B cell (primary cell): ENCODE measurements around the gene PNPLA5. TPM values are rescaled to one million over a fixed set of nuclear protein-coding genes. Genes with fewer than 3 reads are reported as not detected.

Source experiments
- ATAC-seq: fragments of 200-7000 bp; cut with Tn5 transposase; one replicate; pipeline ENCODE4 v1.10.0; 2021; ENCODE audit warnings: low read depth, mild to moderate bottlenecking, moderate number of reproducible peaks, moderate library complexity
- CTCF ChIA-PET: fragments of 350-600 bp; sonication (Branson Sonifier 250); formaldehyde crosslinking; loops from one replicate; lab custom pipeline; 2021; ENCODE audit warnings: antibody characterized with exemption, inconsistent platforms; lab: Charles Lee
- POLR2A ChIA-PET: fragments of 350-600 bp; sonication (Branson Sonifier 250); formaldehyde crosslinking; loops from one replicate; lab custom pipeline; 2021; ENCODE audit warnings: antibody characterized with exemption; lab: Charles Lee
- DNase-seq: peaks from one replicate; pipeline ENCODE4 v3.0.0; 2013
- H2AFZ ChIP-seq: 2 replicates; pipeline ENCODE4 v1.6.1; 2012; ENCODE audit warnings: mild to moderate bottlenecking, low read depth, low read length; ENCODE audit not compliant: insufficient read depth, poor library complexity, severe bottlenecking
- H3K27ac ChIP-seq, 2 donors: 1 replicate in 1 of 2; 2 replicates in 1 of 2; pipeline ENCODE4 v1.5.1; 2012 to 2013; ENCODE audit warnings: low read length in 2 of 2, mild to moderate bottlenecking in 2 of 2, moderate library complexity in 1 of 2
- H3K27me3 ChIP-seq, 4 experiments: fragments of 200-600 bp in 1 of 4; sonication (generic) in 1 of 4; replicated peaks in 1 of 4; 1 replicate in 2 of 4; 2 replicates in 2 of 4; pipeline versions ENCODE4 v1.6.1 to v1.7.0; 2013 to 2016; ENCODE audit warnings: low read length in 3 of 4, mild to moderate bottlenecking in 2 of 4, mixed read lengths in 1 of 4, moderate library complexity in 1 of 4; ENCODE audit not compliant: insufficient read depth in 4 of 4, control insufficient read depth in 3 of 4; ENCODE audit errors: control extremely low read depth in 1 of 4
- H3K36me3 ChIP-seq, 2 experiments: replicated peaks in 1 of 2; 1 replicate in 1 of 2; 2 replicates in 1 of 2; pipeline versions ENCODE4 v1.6.1 to v1.7.1; 2013; ENCODE audit warnings: low read length in 1 of 2; ENCODE audit not compliant: insufficient read depth in 2 of 2, control insufficient read depth in 1 of 2; ENCODE audit errors: control extremely low read depth in 1 of 2, extremely low read depth in 1 of 2
- H3K4me1 ChIP-seq, 2 donors: fragments of 200-600 bp in 1 of 2; sonication (generic) in 1 of 2; 1 replicate in 1 of 2; 2 replicates in 1 of 2; pipeline versions ENCODE4 v1.5.1 to v1.6.1; 2013 to 2017; ENCODE audit warnings: low read length in 2 of 2; ENCODE audit not compliant: control insufficient read depth in 2 of 2, insufficient read depth in 2 of 2
- H3K4me2 ChIP-seq: replicated peaks from 2 replicates; pipeline ENCODE3; 2012; ENCODE audit warnings: mild to moderate bottlenecking, low read depth, low read length; ENCODE audit not compliant: poor library complexity, severe bottlenecking
- H3K4me3 ChIP-seq, 5 experiments: fragments of 200-600 bp in 1 of 5; sonication (generic) in 1 of 5; 1 replicate in 3 of 5; 2 replicates in 2 of 5; pipeline versions ENCODE4 v1.5.1 to v1.7.0; 2011 to 2016; ENCODE audit warnings: low read length in 4 of 5, mild to moderate bottlenecking in 4 of 5, low read depth in 2 of 5, control low read depth in 1 of 5, moderate library complexity in 1 of 5; ENCODE audit not compliant: insufficient read depth in 1 of 5; ENCODE audit errors: control extremely low read depth in 1 of 5, extremely low read depth in 1 of 5
- H3K79me2 ChIP-seq: fragments of 200-600 bp; sonication (generic); one replicate; pipeline ENCODE4 v1.6.0; 2016; ENCODE audit warnings: low read length; ENCODE audit not compliant: control insufficient read depth, insufficient read depth
- H3K9ac ChIP-seq: fragments of 200-600 bp; sonication (generic); 2 replicates; pipeline ENCODE4 v1.6.1; 2017; ENCODE audit warnings: mild to moderate bottlenecking, low read length, moderate library complexity
- H3K9me3 ChIP-seq, 3 donors: one replicate each; pipeline versions ENCODE4 v1.6.1 to v1.7.1; 2013; ENCODE audit warnings: low read length in 2 of 3; ENCODE audit not compliant: control insufficient read depth in 2 of 3, insufficient read depth in 1 of 3; ENCODE audit errors: control extremely low read depth in 1 of 3
- H4K20me1 ChIP-seq: 2 replicates; pipeline ENCODE4 v1.6.0; 2012; ENCODE audit warnings: mild to moderate bottlenecking, low read length; ENCODE audit not compliant: insufficient read depth, control insufficient read depth, poor library complexity, severe bottlenecking
- H3K27ac Mint-ChIP-seq: one replicate; pipeline ENCODE4 v1.8.0; 2021; ENCODE audit warnings: mixed read lengths
- H3K27me3 Mint-ChIP-seq: one replicate; pipeline ENCODE4 v1.8.0; 2021; ENCODE audit warnings: mixed read lengths
- H3K4me1 Mint-ChIP-seq: one replicate; pipeline ENCODE4 v1.8.0; 2021; ENCODE audit warnings: mixed read lengths
- H3K4me3 Mint-ChIP-seq: one replicate; pipeline ENCODE4 v1.8.0; 2021; ENCODE audit warnings: mixed read lengths
- H3K9me3 Mint-ChIP-seq: one replicate; pipeline ENCODE4 v1.8.0; 2022; ENCODE audit warnings: mixed read lengths; ENCODE audit not compliant: insufficient read depth
- EZH2 ChIP-seq: IDR thresholded peaks from 2 replicates; pipeline ENCODE4 v1.6.1; 2012; ENCODE audit warnings: borderline replicate concordance, low read depth, mild to moderate bottlenecking, moderate library complexity, low read length; ENCODE audit not compliant: insufficient read depth, poor library complexity, severe bottlenecking
- WGBS: methylation state at CpG from one replicate; pipeline ENCODE4 v1.1.5; 2013; ENCODE audit warnings: missing lambda C conversion rate; ENCODE audit not compliant: insufficient coverage; 5-methylcytosine and 5-hydroxymethylcytosine counted together
- intact Hi-C: fragments of 100-400 bp; cut with micrococcal nuclease; formaldehyde crosslinking; loops from one replicate; pipeline ENCODE4 v1.10.0; 2022
- polyA plus RNA-seq: library from polyadenylated mRNA; depleted of rRNA; stranded (reverse); fragments of >200 nt; gene quantifications from 2 replicates; pipeline ENCODE4 v1.2.3, GENCODE V29; 2012
- total RNA-seq, 2 donors: library from RNA; stranded (reverse); fragments of 120-200 nt in 1 of 2; gene quantifications; 1 replicate in 1 of 2; 2 replicates in 1 of 2; pipeline versions ENCODE4 v1.2.3 to v1.2.4, GENCODE V29; 2013 to 2022
- TF ChIP-seq, protein P1 (sequence below): fragments of 200-600 bp; IDR thresholded peaks from one replicate; pipeline ENCODE4 v1.8.0; 2022; ENCODE audit warnings: antibody characterized with exemption, mild to moderate bottlenecking

PNPLA5 gene
- total and polyA plus RNA-seq, 2 donors (not counting 1 experiment from before 2014, with no cell fraction given), result not detected

- H3K9me3 Mint-ChIP-seq, result peaks cover 4% of the 10 kb centered on the region
- no peak for DNase-seq
- ChIA-PET POLR2A (no interaction called here), CTCF (interaction anchor here (0.5 kb wide), 1 partner anchor 63 kb away, joined by 6 read pairs; no protein-coding TSS in a partner anchor)
- Histone ChIP-seq H3K4me3 (no peak overlapping the region), H3K27ac (no peak overlapping the region), H3K79me2 (no peaks in the 10 kb centered on the region), H3K36me3 (no peaks in the 10 kb centered on the region), H4K20me1 (no peaks in the 10 kb centered on the region), H3K9me3 (peaks cover 0 to 3% (median 0%) of the 10 kb centered on the region in 3 donors), H3K27me3 (peaks cover 0 to 5% (median 0%) of the 10 kb centered on the region in 4 experiments), H3K9ac (no peak overlapping the region), H3K4me1 (peaks cover 0 to 4% of the 10 kb centered on the region in 2 donors), H2AFZ (no peak overlapping the region), H3K4me2 (no peak overlapping the region)
- intact Hi-C loops, result no loop called here
- no peak overlapping the region for H3K27ac Mint-ChIP-seq
- H3K4me1 Mint-ChIP-seq, result no peaks in the 10 kb centered on the region
- no peak overlapping the region for H3K4me3 Mint-ChIP-seq
- peaks cover 22% of the 10 kb centered on the region for H3K27me3 Mint-ChIP-seq
- WGBS, result 93% methylated on average over 4 of the region's 6 CpGs
- TF ChIP-seq, protein P1, sequence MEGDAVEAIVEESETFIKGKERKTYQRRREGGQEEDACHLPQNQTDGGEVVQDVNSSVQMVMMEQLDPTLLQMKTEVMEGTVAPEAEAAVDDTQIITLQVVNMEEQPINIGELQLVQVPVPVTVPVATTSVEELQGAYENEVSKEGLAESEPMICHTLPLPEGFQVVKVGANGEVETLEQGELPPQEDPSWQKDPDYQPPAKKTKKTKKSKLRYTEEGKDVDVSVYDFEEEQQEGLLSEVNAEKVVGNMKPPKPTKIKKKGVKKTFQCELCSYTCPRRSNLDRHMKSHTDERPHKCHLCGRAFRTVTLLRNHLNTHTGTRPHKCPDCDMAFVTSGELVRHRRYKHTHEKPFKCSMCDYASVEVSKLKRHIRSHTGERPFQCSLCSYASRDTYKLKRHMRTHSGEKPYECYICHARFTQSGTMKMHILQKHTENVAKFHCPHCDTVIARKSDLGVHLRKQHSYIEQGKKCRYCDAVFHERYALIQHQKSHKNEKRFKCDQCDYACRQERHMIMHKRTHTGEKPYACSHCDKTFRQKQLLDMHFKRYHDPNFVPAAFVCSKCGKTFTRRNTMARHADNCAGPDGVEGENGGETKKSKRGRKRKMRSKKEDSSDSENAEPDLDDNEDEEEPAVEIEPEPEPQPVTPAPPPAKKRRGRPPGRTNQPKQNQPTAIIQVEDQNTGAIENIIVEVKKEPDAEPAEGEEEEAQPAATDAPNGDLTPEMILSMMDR, result no peak
- no peak for TF ChIP-seq EZH2
- ATAC-seq, result no peak
Observed at GRCh38 chr22:43941449-43941848, 49.6 kb upstream of the PNPLA5 start.

DNA sequence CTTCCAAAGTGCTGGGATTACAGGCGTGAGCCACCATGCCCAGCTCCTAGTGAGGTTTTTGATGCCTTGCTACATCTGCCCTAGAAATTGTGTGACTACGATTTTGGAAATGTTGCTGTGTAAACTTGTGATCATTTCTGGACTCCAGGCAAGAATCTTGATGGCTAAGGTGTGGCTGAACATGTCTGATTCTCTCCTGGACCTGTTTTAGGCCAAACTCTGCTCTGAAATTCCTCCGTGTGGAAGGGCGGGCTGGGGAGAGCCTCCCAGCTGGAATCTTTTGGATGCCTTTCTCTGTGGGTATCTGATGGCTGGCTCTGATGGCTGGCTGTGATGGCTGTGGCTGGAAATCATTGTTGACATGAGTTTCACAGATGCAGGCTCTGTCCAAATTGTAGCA lies 40.0 kb upstream of the PNPLA5 start:
- Mint-ChIP-seq H3K9me3 (no peaks in the 10 kb centered on the region), H3K4me1 (no peaks in the 10 kb centered on the region), H3K4me3 (no peak overlapping the region), H3K27me3 (peaks cover 46% of the 10 kb centered on the region), H3K27ac (no peak overlapping the region)
- 90% methylated on average over 4 of the region's 4 CpGs for WGBS
- no peak overlapping the region for H3K9ac ChIP-seq
- H3K27me3 ChIP-seq, result peaks cover 0 to 3% (median under 1%) of the 10 kb centered on the region in 4 experiments
- no peak overlapping the region for H3K27ac ChIP-seq
- ATAC-seq (no peak), DNase-seq (no peak)
- H3K4me3 ChIP-seq, result no peak overlapping the region
- no peaks in the 10 kb centered on the region for H3K9me3 ChIP-seq
- H3K4me2 ChIP-seq, result no peak overlapping the region
- no peak for TF ChIP-seq EZH2
- TF ChIP-seq, protein P1, result no peak
- H4K20me1 ChIP-seq, result no peaks in the 10 kb centered on the region
- H3K79me2 ChIP-seq, result no peaks in the 10 kb centered on the region
- intact Hi-C loops, result no loop called here
- H3K36me3 ChIP-seq, result no peaks in the 10 kb centered on the region
- no peaks in the 10 kb centered on the region for H3K4me1 ChIP-seq
- H2AFZ ChIP-seq, result no peak overlapping the region
- POLR2A ChIA-PET, result no interaction called here
- CTCF ChIA-PET, result no interaction called here
